Frontal cortex (tissue), 4 donors: ENCODE data around the gene ZNF397. TPM values are rescaled to one million over a fixed set of nuclear protein-coding genes. Genes with fewer than 3 reads are reported as not detected.

Experiments used
- DNase-seq, 2 donors: peaks; one replicate each; pipeline ENCODE4 v3.0.0; 2012; ENCODE audit warnings: low spot score in 2 of 2
- FAIRE-seq: peaks from 2 replicates; lab custom pipeline; 2012; peaks lifted over from hg19 to GRCh38; lab: Jason Lieb, UNC
- total RNA-seq: library from RNA; depleted of rRNA; stranded (reverse); fragments of >200 nt; gene quantifications from one replicate; pipeline ENCODE4 v1.2.3, GENCODE V29; 2014
- donor health status: control.
- donor health status: control.
- donor health status: control.

The ZNF397 gene
- total RNA-seq, 1 donor from 2014 or later: 44.4 TPM

DNA sequence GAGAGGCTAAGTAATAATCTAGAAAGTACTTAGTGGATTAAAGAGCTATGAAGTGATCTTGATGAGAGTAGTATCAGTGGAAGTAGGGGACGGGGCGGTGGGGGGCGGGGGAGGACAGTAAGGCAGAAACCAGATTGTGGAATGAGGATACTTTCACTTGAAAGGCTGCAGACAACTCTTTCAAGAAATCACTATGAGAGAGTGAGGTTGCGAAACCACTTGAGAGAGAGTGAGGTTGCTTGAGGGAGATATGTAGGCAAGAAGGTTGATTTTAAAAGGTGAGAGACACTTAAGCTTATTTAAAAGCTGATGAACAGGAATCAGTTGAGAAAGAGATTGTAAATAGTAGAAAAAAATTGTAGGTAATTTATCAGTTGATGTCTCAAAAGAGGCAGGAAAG, 3.8 kb downstream of the ZNF397 start:
- DNase-seq (no peak), FAIRE-seq (no peak)

DNA sequence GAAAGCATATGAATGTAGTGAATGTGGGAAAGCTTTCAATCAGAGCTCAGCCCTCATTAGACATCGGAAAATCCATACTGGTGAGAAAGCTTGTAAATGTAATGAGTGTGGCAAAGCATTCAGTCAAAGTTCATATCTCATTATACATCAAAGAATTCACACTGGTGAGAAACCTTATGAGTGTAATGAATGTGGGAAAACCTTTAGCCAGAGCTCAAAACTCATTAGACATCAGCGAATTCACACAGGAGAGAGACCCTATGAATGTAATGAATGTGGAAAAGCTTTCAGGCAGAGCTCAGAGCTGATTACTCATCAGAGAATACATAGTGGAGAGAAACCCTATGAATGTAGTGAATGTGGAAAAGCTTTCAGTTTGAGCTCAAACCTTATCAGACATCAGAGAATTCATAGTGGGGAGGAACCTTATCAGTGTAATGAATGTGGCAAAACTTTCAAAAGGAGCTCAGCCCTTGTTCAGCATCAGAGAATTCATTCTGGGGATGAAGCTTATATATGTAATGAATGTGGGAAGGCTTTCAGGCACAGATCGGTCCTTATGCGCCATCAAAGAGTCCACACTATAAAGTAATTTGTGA, 5.0 kb downstream of the ZNF397 start:
- DNase-seq (no peak), FAIRE-seq (no peak)

GRCh38 chr18:35246831-35247230, 6.0 kb downstream of the ZNF397 start:
- no peak for FAIRE-seq
- no peak for DNase-seq

DNA sequence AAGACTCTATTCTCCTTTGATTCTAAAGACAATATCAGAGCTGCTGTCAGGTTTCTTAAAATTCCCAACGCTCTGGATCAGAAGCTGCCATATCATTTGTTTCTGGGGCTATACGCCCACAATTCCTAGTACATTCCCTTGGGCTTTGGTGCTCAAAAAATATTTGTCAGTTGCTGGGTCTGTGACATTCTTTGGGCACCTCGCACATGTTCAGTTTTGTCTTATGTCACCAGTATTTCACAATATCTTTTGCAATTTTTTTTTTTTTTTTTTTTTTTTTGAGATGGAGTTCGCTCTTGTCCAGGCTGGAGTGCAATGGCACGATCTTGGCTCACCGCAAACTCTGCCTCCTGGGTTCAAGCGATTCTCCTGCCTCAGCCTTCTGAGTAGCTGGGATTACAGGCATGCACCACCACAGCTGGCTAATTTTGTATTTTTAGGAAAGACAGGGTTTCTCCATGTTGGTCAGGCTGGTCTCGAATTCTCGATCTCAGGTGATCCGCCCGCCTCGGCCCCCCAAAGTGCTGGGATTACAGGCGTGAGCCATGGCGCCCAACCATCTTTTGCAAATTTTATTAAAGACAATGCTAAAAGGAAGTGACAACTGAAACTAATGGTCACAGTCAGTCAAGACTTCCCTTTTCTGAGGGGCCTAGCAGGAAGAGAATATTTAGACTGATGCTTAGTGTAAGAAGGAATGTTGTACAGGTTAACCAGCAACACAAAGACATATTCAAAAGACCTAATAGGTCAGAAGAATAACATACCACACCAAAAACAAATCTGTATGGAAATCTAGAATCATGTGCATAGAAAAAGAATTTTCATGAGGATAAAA, 6.8 kb downstream of the ZNF397 start:
- FAIRE-seq: no peak
- no peak for DNase-seq

GRCh38 chr18:35248429-35248828, 7.6 kb downstream of the ZNF397 start:
- FAIRE-seq: no peak
- no peak for DNase-seq

DNA sequence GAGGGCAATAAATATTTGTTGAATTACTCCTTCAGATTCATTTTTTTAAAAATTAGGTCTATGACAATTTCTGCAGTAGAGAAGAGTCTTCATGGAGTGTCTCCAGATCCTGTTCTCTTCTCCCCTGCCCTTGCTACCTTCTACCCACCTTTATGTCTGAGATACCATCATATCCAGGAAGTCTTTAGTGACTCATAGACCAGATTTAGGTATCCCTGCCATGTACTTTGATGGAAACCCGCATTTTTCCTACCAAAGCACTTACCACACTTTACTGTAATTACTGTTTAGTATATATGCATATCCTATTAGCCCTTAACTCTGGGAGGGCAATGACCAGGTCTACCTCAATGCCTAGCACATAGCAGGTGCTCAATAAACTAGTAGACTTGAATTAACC, 11.6 kb downstream of the ZNF397 start:
- DNase-seq (no peak), FAIRE-seq (no peak)

- no peak for DNase-seq
- FAIRE-seq: no peak
Observed at GRCh38 chr18:35253655-35254287, 12.9 kb downstream of the ZNF397 start.

DNA sequence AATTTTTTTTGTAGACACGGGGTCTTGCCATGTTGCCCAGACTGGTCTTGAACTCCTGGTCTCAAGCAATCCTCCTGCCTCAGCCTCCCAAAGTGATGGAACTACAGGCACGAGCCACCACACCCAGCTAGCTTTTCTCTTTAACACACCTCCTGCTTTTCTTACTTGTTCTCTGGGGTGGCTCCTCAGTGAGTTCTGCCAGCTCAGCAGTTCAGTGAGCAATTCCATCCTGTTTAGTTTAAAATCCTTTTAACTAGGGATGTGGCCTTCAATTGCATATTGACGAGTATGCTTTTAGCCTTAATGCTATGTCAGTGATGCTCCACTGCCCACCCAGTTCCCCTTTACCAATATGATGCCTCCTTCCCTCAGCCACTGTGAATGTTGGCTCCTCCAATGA, 16.1 kb downstream of the ZNF397 start:
- DNase-seq (no peak), FAIRE-seq (no peak)

DNA sequence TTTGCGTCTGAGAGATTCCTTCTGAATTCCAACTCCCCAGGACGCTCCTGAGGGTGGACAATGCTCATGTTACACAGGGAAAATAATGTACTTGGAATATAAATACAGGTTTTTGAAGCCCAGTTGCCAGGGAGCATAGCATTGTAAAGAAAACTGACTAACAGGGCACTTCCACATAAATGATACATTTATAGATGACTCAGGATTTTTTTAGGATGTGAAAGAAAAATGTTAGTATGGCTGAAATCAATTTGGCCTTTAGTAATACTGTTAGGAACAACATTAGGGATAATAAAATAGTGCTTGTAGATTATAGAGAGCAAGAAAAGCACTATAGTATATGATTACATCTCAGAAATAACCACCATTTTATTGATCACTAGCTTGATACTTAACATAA, 23.6 kb downstream of the ZNF397 start:
- no peak for FAIRE-seq

DNA sequence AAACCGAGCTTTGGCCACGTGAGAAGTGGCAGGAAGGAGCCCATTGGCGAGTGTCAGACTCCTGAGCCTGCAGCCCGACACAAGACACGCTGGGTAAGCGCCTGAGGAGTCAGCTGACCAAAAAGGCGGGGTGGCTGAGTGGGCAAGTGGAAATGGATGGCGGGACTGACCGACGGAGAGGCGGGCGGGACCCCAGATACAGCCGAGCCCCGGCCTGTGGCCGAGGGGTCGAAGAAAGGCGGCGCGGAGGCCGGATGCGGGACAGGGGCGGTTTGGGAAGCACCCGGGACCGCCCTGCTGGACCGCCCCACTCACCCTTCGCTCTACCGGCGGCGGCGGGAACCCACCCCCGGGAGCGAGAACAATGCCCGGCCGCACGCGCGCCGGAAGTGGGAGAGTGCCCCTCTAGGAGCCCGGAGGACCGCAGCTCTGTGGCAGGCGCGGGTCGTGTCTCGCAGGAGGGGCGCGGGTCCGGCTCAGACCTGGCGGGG, 26.4 kb downstream of the ZNF397 start:
- FAIRE-seq (no peak), DNase-seq (peak; percentile 73 to 74)

More for the DNA sequence above, 23.6 kb downstream of the ZNF397 start:
- DNase-seq: no peak

DNA sequence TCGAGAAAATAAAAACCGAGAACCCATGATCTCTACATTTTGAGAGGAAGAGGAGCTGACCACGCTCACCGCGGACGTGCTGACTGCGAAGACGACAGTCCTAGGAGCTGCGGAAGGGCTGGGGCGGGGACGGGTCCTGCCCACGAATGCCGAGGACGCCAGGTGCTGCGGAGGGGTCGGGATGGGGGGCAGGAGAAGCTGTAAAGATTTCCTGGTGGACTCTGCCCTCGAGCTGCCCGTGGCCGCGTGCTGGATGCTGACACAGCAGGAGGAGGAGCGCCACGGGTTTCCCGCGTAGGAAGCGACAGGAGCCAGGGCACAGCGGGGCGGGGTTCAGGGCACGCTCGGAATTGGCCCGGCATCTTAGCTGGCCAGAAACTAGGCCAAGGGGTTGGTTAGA, 27.0 kb downstream of the ZNF397 start:
- DNase-seq (no peak), FAIRE-seq (no peak)

GRCh38 chr18:35268821-35269220, 28.0 kb downstream of the ZNF397 start:
- FAIRE-seq: no peak

GRCh38 chr18:35271656-35272055, 30.8 kb downstream of the ZNF397 start:
- FAIRE-seq (no peak), DNase-seq (no peak)

More at GRCh38 chr18:35268821-35269220, 28.0 kb downstream of the ZNF397 start:
- no peak for DNase-seq

- no peak for FAIRE-seq
- DNase-seq: no peak
Observed at GRCh38 chr18:35276267-35276666, 35.4 kb downstream of the ZNF397 start.

DNA sequence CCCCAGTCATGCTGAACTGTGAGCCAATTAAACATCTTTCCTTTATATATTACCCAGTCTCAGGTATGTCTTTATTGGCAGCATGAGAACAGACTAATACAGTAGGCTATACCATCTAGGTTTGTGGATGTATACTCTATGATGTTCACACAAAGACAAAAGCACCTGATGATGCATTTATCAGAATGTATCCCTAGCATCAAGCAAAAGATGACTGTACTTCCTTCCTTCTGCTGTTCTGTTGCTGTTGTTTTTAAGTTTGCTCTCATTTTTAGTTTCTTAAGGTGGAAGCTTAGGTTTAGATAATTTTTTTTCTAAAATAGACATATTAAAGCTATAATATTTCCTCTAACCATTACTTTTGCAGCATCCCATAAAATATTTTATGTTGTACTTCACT, 36.8 kb downstream of the ZNF397 start:
- FAIRE-seq (no peak), DNase-seq (no peak)

GRCh38 chr18:35278085-35278484, 37.3 kb downstream of the ZNF397 start:
- FAIRE-seq (no peak), DNase-seq (no peak)

GRCh38 chr18:35278969-35279368, 38.1 kb downstream of the ZNF397 start:
- FAIRE-seq (no peak), DNase-seq (no peak)

GRCh38 chr18:35282353-35282752, 41.5 kb downstream of the ZNF397 start:
- no peak for DNase-seq
- FAIRE-seq: no peak

- FAIRE-seq (no peak), DNase-seq (no peak)
Observed at GRCh38 chr18:35283923-35284794, 43.3 kb downstream of the ZNF397 start.

GRCh38 chr18:35284841-35285240, 44.0 kb downstream of the ZNF397 start:
- FAIRE-seq: no peak
- no peak for DNase-seq
